GM19463 (cell line): ENCODE data around the gene DCLK1.
A peak's percentile ranks its signal among the peaks of the same experiment; 100 is the strongest.

Experiments used
- ATAC-seq: cut with Tn5 transposase; IDR thresholded peaks from one replicate; pipeline ENCODE4 v1.9.1; 2021; ENCODE audit warnings: mild to moderate bottlenecking, moderate library complexity; ENCODE audit not compliant: unreplicated experiment

The DCLK1 gene

GRCh38 chr13:35765366-35765765 lies 365.8 kb downstream of the DCLK1 start:
- ATAC-seq = no peak

DNA sequence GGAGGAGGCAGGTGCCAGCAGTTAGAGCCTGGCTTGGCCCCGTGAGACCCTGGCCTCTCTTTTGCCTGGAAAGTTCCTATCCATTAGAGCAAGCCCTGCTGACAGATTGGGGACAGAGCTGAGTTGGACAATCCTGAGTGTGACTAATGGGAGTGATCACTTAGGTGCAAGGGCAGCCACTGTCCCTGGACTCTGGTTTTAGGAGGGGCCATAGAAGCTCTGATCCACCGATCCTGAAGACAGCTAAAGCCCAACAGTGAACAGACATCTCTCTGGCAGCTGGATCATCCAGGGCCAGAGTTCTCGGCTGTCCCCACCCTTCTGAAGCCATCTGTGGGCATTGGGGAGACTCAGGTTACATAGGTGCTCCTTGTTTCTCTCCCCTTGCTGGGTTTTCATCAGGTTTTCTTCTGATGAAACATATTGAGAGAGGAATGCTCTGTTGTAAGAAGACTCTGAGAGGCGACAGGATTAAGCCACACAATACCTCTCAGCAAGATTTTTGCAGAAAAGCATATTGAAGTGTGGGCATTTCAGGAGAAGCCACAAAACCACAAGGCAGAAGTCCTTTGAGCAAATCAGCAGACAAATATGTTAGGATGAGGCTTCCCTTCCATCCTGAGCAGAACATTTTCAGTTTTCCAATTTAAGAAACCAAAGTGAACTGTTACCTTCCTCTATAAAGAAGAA lies 366.7 kb downstream of the DCLK1 start:
- no peak for ATAC-seq

DNA sequence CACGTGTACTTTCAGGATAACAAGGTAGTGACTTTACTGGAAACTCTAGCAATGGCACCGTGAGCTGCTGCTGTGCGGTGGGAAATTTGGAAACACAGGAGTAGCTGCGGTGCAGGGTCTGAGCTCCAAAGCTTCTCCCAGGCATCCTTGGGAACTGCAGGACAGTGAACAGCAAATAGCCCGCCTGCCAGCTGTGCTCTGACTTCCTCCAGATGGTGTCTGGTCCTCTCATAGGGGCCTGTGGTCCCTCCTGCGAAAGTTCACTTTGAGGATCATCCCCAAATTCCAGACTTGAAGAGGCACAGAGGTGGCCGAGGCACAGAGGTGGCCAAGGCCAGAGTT lies 367.4 kb downstream of the DCLK1 start:
- no peak for ATAC-seq

DNA sequence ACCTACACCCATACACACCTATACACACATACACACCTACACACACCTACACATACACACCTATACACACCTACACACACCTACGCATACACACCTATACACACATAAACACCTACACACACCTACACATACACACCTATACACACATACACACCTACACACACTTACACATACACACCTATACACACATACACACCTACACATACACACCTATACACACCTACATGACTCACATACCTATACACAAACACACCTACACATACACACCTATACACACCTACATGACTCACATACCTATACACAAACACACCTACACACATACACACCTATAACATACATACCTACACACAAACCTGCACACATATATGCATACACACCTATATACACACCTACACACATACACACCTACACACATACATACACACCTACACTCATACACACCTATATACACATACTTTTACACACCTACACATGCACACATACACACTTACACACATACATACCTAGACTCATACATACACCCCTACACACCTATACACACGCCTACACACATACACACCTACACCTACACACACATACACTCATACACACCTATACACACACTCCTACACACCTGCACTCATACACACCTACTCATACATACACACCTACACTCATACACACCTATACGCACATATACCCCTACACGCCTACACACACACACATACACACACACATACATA lies 368.0 kb downstream of the DCLK1 start:
- no peak for ATAC-seq

DNA sequence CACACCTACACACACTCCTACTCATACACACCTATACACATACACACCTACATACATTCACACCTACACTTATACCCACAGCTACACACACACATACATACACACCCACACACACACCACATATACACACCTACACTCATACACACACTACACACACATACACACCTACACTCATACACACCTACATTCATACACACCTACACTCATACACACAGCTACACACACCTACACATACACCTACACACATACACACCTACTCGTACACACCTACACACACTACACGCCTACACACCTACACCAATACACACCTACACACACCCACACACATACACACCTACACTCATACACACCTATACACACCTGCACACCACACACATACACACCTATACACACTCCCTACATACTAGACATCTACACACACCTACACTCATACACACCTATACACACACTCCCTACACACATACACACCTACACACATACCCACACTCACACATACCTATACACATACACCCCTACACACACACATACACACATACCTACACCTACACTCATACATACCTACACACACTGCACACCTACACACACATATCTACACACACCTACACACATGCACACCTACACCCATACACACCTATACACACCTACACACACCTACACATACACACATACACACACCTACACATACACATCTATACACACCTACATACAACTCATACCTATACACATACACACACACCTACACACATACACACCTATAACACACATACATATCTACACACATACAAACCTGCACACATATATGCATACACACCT lies 369.5 kb downstream of the DCLK1 start:
- no peak for ATAC-seq

GRCh38 chr13:35760735-35761281 lies 370.4 kb downstream of the DCLK1 start:
- ATAC-seq = no peak

DNA sequence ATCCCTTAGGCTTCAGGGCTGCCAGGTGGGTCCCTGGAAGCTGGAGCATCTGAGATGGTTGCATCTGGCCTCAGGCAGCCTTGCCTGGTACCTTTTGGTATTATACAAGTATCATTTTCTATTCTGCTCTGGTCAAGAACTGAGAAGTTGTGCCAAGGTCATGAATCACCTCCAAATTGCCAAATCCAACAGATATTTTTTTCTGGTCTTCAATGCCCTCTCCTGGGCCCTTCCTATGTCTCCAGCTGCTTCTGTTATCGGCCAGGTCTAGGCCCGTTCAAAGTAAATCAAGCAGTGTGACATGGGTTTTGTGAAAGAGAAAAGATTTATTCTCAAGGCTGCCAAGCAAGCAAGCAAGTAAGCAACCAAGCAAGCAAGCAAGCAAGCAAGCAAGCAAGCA lies 383.6 kb downstream of the DCLK1 start:
- ATAC-seq = no peak

DNA sequence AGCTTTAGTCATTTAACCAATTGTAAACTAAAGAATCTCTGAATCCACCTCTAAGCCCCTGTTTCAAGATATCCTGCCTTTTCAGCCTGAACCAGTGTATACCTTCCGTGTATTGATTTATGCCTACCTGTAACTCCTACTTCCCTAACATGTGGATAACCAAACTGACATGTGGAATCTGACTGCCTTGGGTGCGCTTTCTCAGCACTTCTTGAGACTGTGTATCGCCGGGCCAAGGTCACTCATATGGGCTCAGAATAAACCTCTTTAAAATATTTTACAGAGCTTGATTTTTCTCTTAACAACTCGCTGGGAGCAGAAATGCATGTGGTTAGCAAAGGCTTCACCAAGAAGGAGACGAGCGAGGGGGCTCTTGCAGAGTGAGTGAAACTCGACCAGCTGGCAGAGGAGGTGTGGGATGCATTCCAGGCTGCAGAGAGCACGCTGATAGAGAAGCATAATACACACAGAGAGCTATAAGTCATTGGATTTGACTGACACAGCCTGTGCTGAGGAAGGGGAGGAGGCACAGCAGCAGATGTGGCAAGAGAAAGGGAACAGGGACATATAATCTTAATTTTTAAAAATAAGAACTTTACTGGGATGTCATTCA lies 386.5 kb downstream of the DCLK1 start:
- ATAC-seq = no peak

DNA sequence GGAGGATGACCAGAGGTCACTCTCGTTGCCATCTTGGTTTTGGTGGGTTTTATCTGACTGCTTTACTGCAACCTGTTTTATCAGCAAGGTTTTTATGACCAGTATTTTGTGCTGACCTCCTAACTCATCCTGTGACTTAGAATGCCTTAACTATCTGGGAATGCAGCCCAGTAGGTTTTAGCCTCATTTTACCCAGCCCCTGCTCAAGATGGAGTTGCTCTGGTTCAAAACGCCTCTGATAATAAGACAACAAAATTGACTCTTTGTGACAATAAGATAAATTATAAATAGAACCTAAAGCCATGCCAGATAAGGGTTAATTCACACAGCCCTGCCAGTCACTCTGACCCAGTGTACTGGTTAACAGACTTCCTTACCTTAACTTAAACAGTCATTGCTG lies 387.0 kb downstream of the DCLK1 start:
- ATAC-seq = no peak

GRCh38 chr13:35743165-35743564 lies 388.0 kb downstream of the DCLK1 start:
- ATAC-seq = no peak

GRCh38 chr13:35741657-35742056 lies 389.5 kb downstream of the DCLK1 start:
- no peak for ATAC-seq

DNA sequence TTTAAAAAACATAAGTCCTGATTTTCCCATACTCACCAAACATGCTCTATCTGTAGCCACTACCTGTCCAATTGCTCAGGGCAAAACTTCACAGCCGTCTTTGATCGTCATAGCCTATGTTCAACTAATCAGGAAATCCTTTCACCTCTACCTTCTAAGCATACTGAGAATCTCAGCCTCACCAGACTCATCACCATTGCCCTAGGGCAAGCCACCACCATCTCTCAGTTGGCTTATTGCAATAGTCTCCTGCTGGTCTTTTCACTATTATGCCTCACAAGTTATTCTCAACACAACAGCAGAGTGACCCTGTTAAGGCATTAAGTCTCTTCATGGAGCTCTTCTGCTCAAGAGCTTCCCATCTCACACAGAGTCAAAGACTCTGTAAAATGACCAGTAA lies 394.3 kb downstream of the DCLK1 start:
- ATAC-seq = no peak

- ATAC-seq = no peak
Observed at GRCh38 chr13:35733827-35734226, 397.4 kb downstream of the DCLK1 start.

GRCh38 chr13:35732565-35732964 lies 398.6 kb downstream of the DCLK1 start:
- no peak for ATAC-seq

GRCh38 chr13:35731471-35731870 lies 399.7 kb downstream of the DCLK1 start:
- ATAC-seq = no peak

GRCh38 chr13:35729926-35730627 lies 401.1 kb downstream of the DCLK1 start:
- ATAC-seq = peak; percentile 87

GRCh38 chr13:35727881-35728280 lies 403.3 kb downstream of the DCLK1 start:
- ATAC-seq = no peak

DNA sequence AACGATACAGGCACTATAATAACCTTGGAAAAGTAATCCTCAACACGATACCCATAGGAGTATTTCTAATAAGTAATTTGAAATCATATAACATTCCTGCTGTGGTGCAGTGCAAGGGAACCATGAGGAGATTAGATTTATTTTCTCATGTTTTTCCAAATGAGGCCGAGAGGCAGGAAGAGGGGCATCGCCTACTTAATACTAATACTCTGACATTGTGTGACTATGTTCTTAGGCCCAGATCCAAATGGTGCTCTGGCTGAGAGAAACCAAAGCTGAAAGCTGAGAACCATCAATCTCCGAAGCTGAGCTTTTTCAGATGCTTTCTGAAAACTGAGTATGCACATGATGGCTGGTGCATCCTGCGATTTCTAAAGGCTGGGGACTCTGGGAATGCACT lies 406.7 kb downstream of the DCLK1 start:
- ATAC-seq = no peak

DNA sequence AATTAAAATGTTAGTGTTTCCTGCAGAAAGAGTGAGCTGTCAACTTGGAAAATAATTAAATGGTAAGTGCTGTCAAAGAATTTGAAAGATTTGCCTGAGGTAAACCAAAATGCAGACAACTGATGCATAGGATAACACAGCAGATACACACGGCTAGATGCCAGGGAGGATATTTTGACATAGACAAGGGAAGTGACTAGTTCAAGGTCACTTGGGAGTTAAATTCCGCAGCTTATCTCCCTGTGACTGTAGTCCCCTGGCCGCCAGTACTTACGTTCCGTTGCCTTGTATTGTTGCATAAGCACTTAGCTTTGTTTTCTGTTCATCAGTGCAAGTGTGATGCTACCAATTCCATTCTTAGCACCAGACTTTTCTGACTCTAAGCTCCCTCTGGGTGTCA lies 407.4 kb downstream of the DCLK1 start:
- no peak for ATAC-seq

GRCh38 chr13:35723053-35723461 lies 408.1 kb downstream of the DCLK1 start:
- ATAC-seq = no peak
